Cardiac muscle cell (in vitro differentiated cells and primary cell): ENCODE data around the gene ASPG. TPM values are rescaled to one million over a fixed set of nuclear protein-coding genes. Genes with fewer than 3 reads are reported as not detected.

Experiments
- DNase-seq, 2 donors: peaks; one replicate each; pipeline versions ENCODE4 v3.0.0 to v3.0.0-alpha.2; 2010 to 2017; ENCODE audit warnings: low read depth in 1 of 2, low spot score in 1 of 2
- H3K27ac ChIP-seq: fragments of 200-600 bp; sonication (generic); 2 replicates; pipeline ENCODE4 v1.5.1; 2016
- H3K27me3 ChIP-seq: fragments of 200-600 bp; sonication (generic); 2 replicates; pipeline ENCODE4 v1.6.0; 2016; ENCODE audit warnings: control low read depth
- H3K36me3 ChIP-seq: fragments of 200-600 bp; sonication (generic); 2 replicates; pipeline ENCODE4 v1.5.1; 2016; ENCODE audit warnings: control low read depth
- H3K4me1 ChIP-seq: fragments of 200-600 bp; sonication (generic); 2 replicates; pipeline ENCODE4 v1.8.1; 2017; ENCODE audit warnings: low read depth, mild to moderate bottlenecking, mixed run types
- H3K4me3 ChIP-seq: fragments of 200-600 bp; sonication (generic); 2 replicates; pipeline ENCODE4 v1.5.1; 2016; ENCODE audit warnings: mild to moderate bottlenecking
- H3K9me3 ChIP-seq: fragments of 200-600 bp; sonication (generic); 2 replicates; pipeline ENCODE4 v1.5.1; 2017; ENCODE audit warnings: low read depth, mild to moderate bottlenecking, control low read depth
- polyA plus RNA-seq: library from polyadenylated mRNA; unstranded; fragments of >200 nt; fragmentation: Nextera tagmentation; extraction: Ambion mirVana; gene quantifications from 2 replicates; pipeline ENCODE4 v1.2.1, GENCODE V29; 2016
- total RNA-seq: library from RNA; depleted of rRNA; stranded (reverse); fragments of >200 nt; gene quantifications from 2 replicates; pipeline ENCODE4 v1.2.3, GENCODE V29; 2016
- TF ChIP-seq, protein P1 (sequence below): IDR thresholded peaks from 2 replicates; pipeline ENCODE4 v1.5.1; 2012; ENCODE audit warnings: low read depth, mild to moderate bottlenecking, low read length

ASPG gene
- total and polyA plus RNA-seq, 2 experiments from 2014 or later, result 3.4 to 7.3 TPM

DNA sequence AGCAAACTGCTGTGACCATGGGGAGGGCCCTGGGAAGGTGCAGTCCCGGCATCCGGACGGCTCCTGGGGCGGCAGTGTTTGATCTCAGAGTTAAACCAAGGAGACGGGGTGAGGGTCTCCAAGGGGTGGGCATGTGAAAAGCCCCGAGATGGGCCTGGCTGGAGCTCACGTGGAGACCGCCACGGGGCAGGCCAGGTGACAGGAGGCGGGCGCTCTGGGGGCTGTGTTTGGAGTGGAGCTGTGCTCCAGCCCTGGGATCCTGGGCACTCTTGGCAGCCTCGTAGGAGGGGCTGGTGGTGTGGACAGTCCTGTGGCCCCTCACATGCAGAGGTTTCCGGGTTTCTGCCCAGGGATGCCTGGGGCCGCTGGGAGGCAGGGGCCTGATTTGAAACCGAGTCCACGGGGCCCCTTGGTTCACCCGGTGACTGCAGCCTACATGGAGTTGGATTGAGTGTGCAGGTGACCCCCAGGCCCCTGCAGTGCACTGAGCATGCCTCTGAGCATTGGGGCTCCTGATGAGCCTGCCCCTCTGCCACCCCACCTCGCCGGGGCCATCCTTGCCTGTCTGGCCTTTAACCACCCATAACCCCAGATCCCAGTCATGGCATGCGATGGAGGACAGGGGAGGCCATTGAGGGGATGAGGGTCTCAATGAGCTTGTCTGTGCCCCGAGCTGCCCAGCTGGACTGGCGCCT, 61.3 kb downstream of the ASPG start:
- Histone ChIP-seq H3K27ac (no peak overlapping the region), H3K36me3 (no peaks in the 10 kb centered on the region), H3K9me3 (no peaks in the 10 kb centered on the region), H3K27me3 (no peaks in the 10 kb centered on the region), H3K4me3 (no peak overlapping the region), H3K4me1 (peaks cover 34% of the 10 kb centered on the region)
- DNase-seq, result no peak
- TF ChIP-seq, protein P1, sequence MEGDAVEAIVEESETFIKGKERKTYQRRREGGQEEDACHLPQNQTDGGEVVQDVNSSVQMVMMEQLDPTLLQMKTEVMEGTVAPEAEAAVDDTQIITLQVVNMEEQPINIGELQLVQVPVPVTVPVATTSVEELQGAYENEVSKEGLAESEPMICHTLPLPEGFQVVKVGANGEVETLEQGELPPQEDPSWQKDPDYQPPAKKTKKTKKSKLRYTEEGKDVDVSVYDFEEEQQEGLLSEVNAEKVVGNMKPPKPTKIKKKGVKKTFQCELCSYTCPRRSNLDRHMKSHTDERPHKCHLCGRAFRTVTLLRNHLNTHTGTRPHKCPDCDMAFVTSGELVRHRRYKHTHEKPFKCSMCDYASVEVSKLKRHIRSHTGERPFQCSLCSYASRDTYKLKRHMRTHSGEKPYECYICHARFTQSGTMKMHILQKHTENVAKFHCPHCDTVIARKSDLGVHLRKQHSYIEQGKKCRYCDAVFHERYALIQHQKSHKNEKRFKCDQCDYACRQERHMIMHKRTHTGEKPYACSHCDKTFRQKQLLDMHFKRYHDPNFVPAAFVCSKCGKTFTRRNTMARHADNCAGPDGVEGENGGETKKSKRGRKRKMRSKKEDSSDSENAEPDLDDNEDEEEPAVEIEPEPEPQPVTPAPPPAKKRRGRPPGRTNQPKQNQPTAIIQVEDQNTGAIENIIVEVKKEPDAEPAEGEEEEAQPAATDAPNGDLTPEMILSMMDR, result no peak

DNA sequence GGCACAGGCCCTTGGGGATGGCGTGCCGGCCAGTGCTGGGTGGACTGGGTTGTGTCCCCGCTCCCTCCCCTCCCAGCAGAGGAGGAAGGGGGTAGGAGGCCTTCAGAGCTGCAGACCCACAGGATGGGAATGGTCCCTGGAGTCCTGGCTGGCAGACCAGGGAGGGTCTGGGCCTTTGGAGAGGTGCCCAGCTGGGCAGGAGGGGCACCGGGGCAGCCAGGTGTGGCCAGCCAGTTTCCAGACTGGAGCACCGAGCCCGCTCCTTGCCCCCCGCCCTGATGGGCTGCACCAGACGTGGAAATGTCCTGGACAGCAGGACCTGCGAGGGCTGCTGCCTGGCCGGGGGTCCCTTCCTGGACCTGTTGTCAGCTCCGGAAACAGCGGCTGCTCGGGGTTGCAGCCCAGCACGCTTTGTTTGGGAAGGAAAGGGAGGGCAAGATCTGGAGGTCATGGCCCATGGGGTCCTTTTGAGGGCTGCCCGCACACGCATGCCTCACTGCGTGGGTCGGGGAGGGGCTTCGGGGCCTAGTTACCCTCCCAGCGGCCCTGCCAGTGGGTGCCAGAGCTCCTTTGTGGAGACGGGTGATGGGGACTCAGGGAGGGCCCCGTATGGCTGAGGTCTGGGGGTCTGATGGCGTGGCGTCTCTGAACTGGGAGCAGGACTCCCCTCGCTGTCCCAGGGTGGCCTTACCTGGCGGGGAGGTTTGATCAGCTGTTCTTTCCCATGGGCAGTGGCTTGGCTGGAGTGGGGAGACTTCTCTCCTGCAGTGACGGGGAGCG, 62.0 kb downstream of the ASPG start:
- TF ChIP-seq, protein P1, result no peak
- peak overlapping the region; percentile 82 for H3K27ac ChIP-seq
- no peak overlapping the region for H3K4me3 ChIP-seq
- H3K36me3 ChIP-seq, result no peaks in the 10 kb centered on the region
- no peak for DNase-seq
- H3K27me3 ChIP-seq, result no peaks in the 10 kb centered on the region
- peaks cover 34% of the 10 kb centered on the region for H3K4me1 ChIP-seq
- H3K9me3 ChIP-seq, result no peaks in the 10 kb centered on the region

DNA sequence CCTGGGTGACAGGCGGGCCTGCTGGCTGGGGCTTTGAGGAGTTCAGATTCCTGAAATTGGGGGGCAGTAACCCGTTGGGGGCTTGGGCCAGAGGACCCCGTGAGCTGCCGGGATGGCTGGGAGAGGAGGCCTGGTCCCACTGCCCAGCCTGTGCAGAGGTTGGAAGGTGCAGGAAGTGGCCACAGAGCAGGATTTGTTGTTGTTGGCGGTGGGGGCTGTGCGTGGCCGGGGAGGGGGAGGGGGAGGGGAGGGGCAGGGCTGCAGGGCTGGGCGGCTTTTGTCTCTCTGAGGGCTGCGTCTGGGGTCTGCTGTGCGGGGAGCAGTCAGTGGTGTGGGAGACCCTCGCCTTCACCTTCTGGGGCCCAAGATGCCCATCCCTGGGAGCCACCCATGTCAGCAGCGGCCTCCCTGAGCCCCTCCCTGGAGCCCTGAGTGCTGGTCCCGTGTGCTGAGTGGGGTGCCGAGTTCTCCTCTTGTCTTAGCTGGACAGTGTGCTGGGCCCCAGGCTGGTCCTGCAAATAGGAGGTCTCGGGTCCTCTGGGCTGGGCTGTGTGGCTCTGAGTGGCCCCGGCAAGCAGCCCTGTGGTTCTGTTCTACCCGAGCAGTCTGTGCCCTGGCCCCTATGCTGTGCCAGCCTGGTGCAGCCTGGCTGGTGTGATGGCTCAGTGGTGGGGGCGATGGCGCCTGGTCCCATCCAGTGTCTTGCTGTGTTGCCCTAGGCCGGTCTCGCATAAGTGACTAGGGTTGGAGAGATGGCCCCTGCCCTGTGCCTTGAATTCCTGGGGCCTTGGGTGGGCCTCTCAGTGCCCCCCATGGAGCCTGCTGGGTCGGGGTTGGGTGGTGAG, 63.2 kb downstream of the ASPG start:
- Histone ChIP-seq H3K9me3 (no peaks in the 10 kb centered on the region), H3K27me3 (no peaks in the 10 kb centered on the region), H3K27ac (peak overlapping the region; percentile 82), H3K36me3 (no peaks in the 10 kb centered on the region), H3K4me1 (peaks cover 34% of the 10 kb centered on the region), H3K4me3 (no peak overlapping the region)
- DNase-seq, result no peak
- TF ChIP-seq, protein P1, result no peak

DNA sequence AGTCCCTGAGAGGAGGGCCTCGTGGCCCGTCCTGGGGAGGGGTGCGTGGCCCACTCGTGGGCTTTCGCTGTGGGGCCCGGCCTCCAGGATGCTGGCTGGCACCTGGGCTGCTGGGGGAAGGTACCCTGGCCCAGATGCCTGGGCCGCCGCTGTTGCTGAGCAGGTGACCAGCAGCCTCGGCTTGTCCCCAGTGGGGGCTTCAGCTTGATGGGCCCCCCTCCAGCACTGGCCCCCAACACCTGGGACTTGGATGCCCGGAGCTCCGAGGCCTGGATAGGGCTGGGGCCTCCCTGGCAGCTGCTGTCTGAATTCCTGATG, 63.7 kb downstream of the ASPG start:
- Histone ChIP-seq H3K27me3 (no peaks in the 10 kb centered on the region), H3K9me3 (no peaks in the 10 kb centered on the region), H3K4me3 (no peak overlapping the region), H3K27ac (peak overlapping the region; percentile 82), H3K4me1 (peaks cover 34% of the 10 kb centered on the region), H3K36me3 (no peaks in the 10 kb centered on the region)
- no peak for DNase-seq
- TF ChIP-seq, protein P1, result no peak

DNA sequence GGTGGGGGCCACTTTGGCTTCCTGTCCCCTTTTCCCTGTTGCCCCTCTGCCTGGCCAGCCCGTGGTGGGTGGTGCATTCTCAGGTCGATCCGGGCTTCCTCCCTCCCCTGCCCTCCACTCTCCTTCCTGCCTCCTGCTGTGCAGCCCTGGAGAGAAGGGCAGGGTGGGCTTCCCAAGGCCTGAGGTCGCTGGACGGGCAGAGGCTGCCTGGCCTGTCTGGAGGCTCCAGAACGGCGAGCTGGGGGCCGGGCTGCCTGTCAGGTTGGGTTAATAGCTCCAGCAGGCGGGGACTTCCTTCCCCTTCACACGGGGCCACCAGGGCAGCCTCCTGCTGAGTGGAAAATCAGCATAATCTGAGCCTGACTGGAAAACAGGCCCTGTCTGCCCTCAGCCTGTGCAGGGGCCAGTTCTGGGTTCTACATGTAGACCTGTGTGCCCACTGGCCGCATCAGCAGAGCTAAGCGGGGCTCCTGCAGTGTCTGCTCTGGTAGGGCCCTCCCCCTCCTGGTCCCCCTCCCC, 64.2 kb downstream of the ASPG start:
- no peaks in the 10 kb centered on the region for H3K36me3 ChIP-seq
- H3K4me3 ChIP-seq, result no peak overlapping the region
- H3K4me1 ChIP-seq, result peaks cover 34% of the 10 kb centered on the region
- peak overlapping the region; percentile 82 for H3K27ac ChIP-seq
- no peaks in the 10 kb centered on the region for H3K27me3 ChIP-seq
- TF ChIP-seq, protein P1, result no peak
- peak; percentile 27 to 60 for DNase-seq
- H3K9me3 ChIP-seq, result no peaks in the 10 kb centered on the region
